Stomach (tissue), 9 donors: Measurements from ENCODE around the gene LGALS4. TPM values are rescaled to one million over a fixed set of nuclear protein-coding genes. Genes with fewer than 3 reads are reported as not detected.
A peak's percentile ranks its signal among the peaks of the same experiment; 100 is the strongest.

Experiments
- DNase-seq, 2 donors: peaks; one replicate each; pipeline versions ENCODE4 v3.0.0 to v3.0.0-alpha.2; 2013 to 2019
- H3K27ac ChIP-seq, 5 donors: fragments of 200-600 bp in 4 of 5; sonication (generic) in 4 of 5; one replicate each; pipeline ENCODE4 v1.5.1; 2013 to 2019; ENCODE audit warnings: mild to moderate bottlenecking in 1 of 5, moderate library complexity in 1 of 5
- H3K27me3 ChIP-seq, 3 donors: fragments of 200-600 bp; sonication (generic); one replicate each; pipeline ENCODE4 v1.5.1; 2017 to 2019; ENCODE audit warnings: mixed run types in 1 of 3
- H3K36me3 ChIP-seq, 4 donors: fragments of 200-600 bp; sonication (generic); 1 replicate in 3 of 4; 2 replicates in 1 of 4; pipeline ENCODE4 v1.5.1; 2016 to 2019
- H3K4me1 ChIP-seq, 4 donors: fragments of 200-600 bp; sonication (generic); one replicate each; pipeline ENCODE4 v1.5.1; 2016 to 2019
- H3K4me3 ChIP-seq, 4 donors: fragments of 200-600 bp; sonication (generic) in 3 of 4; one replicate each; pipeline ENCODE4 v1.5.1; 2016 to 2019; ENCODE audit warnings: mild to moderate bottlenecking in 1 of 4
- H3K9me3 ChIP-seq, 4 donors: fragments of 200-600 bp; sonication (generic); one replicate each; pipeline ENCODE4 v1.5.1; 2016 to 2019
- EP300 ChIP-seq: sonication (generic); formaldehyde crosslinking; IDR thresholded peaks from one replicate; pipeline ENCODE4 v1.6.1; 2017; ENCODE audit warnings: antibody characterized with exemption
- POLR2A ChIP-seq, 4 donors: fragments of 450-650 bp; IDR thresholded peaks; one replicate each; pipeline ENCODE4 v1.6.1; 2016; ENCODE audit warnings: antibody characterized with exemption in 4 of 4, control low read depth in 2 of 4, mild to moderate bottlenecking in 1 of 4, moderate library complexity in 1 of 4
- POLR2AphosphoS5 ChIP-seq, 3 donors: sonication (generic); formaldehyde crosslinking; IDR thresholded peaks; one replicate each; pipeline ENCODE4 v1.6.1; 2016; ENCODE audit warnings: antibody characterized with exemption in 3 of 3
- WGBS, 5 donors: extraction: QIAGEN DNeasy Blood & Tissue Kit in 3 of 5; methylation state at CpG; one replicate each; pipeline versions ENCODE4 v1.1.5 to v1.1.7; 2013 to 2018; 5-methylcytosine and 5-hydroxymethylcytosine counted together
- intact Hi-C: fragments of 100-400 bp; cut with DNase I; formaldehyde crosslinking; loops from one replicate; pipeline ENCODE4 v1.15.1; 2023; ENCODE audit warnings: low total_unique reads
- polyA plus RNA-seq, 3 donors: library from polyadenylated mRNA; stranded (reverse); fragments of 200-250 nt; gene quantifications; one replicate each; pipeline ENCODE4 v1.2.3, GENCODE V29; 2013
- total RNA-seq, 5 donors: library from RNA; depleted of rRNA; stranded (reverse); fragments of >200 nt; gene quantifications; one replicate each; pipeline versions ENCODE4 v1.1.0 to v1.2.3, GENCODE V29; 2014 to 2016
- TF ChIP-seq, protein P1 (sequence below), 7 experiments: fragments of 450-650 bp in 4 of 7; fragments of 200-600 bp in 3 of 7; sonication (generic) in 3 of 7; IDR thresholded peaks; one replicate each; pipeline ENCODE4 v1.5.1; 2016 to 2019; ENCODE audit warnings: antibody characterized with exemption in 7 of 7, control low read depth in 2 of 7, mild to moderate bottlenecking in 1 of 7
- donor health status: healthy with polysubstance abuse.
- donor health status: Bipolar disorder and iron deficiency.
- donor health status: healthy.

Gene LGALS4
- total and polyA plus RNA-seq, 8 donors: 23.5 to 1,765 (median 113) TPM

DNA sequence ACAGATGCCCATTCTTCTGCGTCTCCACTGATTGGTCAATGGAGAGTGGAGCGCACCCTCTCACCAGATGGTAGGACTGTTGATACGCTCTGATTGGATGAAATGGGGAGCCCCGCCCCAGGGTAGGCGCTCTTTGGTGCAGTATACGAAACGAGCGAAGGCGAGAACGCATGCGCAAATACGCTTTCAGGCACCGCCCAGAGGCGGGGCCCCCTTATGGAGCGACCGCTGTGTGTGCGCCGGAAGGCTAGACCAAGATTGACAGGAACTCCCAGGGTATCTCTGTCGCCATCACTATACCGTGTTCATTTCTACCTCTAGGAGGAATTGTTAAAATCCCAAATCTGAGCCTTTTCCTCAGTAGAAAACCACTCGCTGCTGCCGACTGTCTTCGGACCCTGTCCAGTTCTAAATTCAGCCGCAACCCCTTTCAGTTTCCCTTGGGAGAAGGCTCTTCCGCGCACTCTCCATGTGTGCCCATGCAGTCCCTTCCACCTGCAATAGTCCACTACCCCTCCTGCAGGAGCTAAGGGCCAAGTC is 37.8 kb upstream of the LGALS4 start:
- no peaks in the 10 kb centered on the region for H3K9me3 ChIP-seq
- intact Hi-C loops: no loop called here
- TF ChIP-seq POLR2A (IDR thresholded peaks at IDR 0.05) (peak in 2 of 4 donors; percentile 62 to 92), POLR2AphosphoS5 (IDR thresholded peaks at IDR 0.05) (peak; percentile 92 to 94 (median 92)), EP300 (no peak)
- TF ChIP-seq, protein P1, sequence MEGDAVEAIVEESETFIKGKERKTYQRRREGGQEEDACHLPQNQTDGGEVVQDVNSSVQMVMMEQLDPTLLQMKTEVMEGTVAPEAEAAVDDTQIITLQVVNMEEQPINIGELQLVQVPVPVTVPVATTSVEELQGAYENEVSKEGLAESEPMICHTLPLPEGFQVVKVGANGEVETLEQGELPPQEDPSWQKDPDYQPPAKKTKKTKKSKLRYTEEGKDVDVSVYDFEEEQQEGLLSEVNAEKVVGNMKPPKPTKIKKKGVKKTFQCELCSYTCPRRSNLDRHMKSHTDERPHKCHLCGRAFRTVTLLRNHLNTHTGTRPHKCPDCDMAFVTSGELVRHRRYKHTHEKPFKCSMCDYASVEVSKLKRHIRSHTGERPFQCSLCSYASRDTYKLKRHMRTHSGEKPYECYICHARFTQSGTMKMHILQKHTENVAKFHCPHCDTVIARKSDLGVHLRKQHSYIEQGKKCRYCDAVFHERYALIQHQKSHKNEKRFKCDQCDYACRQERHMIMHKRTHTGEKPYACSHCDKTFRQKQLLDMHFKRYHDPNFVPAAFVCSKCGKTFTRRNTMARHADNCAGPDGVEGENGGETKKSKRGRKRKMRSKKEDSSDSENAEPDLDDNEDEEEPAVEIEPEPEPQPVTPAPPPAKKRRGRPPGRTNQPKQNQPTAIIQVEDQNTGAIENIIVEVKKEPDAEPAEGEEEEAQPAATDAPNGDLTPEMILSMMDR (IDR thresholded peaks at IDR 0.05): peak in 2 of 7 experiments; percentile 22 to 47
- peaks cover 39 to 54% (median 53%) of the 10 kb centered on the region in 4 donors for H3K4me1 ChIP-seq
- 0 to 1% (median 0%) methylated on average over 16 to 26 of the region's 26 CpGs for WGBS, 5 donors
- H3K27me3 ChIP-seq: no peaks in the 10 kb centered on the region
- DNase-seq: peak in 1 of 2 donors; percentile 100
- peak overlapping the region; percentile 65 to 87 (median 76) for H3K4me3 ChIP-seq
- peak overlapping the region; percentile 95 to 100 (median 100) for H3K27ac ChIP-seq
- H3K36me3 ChIP-seq: peaks cover 22 to 29% (median 23%) of the 10 kb centered on the region in 4 donors

DNA sequence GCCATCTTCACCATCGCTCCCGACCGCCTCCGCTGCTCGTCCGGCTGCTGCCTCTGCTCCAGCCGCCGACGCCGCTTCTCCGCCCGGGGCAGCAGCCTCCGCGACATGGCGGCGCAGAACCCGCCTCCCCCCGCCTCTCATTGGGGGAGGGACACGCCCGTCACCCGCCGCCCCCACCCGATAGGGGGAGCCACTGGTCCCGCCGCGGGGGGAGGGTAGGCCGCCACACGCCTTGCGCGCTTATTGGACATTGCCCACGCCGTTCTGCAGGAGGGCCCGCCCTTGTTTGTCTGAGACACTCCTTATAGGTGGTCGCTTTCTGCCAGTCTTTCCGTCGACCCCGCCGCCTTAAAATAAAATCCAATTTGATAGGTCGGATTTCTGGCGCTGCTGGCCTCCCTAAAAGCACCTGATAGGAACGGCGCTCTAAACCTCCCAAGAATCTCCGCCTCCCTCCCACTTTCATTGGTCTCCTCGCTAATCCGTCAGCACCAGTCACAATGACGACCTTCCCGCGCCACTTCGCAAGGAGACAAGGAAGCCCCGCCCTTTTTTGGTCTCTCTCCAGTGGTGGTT is 37.2 kb upstream of the LGALS4 start, which contains the start of gene HNRNPL:
Gene HNRNPL, minus strand, starts transcription at position 127 of the 576 bp plus-strand sequence. Its CDS starts 20 bp downstream, at position 107.
- 0 to 1% (median 0%) methylated on average over 16 to 50 of the region's 50 CpGs for WGBS, 5 donors
- DNase-seq: peak in 1 of 2 donors; percentile 100

DNA sequence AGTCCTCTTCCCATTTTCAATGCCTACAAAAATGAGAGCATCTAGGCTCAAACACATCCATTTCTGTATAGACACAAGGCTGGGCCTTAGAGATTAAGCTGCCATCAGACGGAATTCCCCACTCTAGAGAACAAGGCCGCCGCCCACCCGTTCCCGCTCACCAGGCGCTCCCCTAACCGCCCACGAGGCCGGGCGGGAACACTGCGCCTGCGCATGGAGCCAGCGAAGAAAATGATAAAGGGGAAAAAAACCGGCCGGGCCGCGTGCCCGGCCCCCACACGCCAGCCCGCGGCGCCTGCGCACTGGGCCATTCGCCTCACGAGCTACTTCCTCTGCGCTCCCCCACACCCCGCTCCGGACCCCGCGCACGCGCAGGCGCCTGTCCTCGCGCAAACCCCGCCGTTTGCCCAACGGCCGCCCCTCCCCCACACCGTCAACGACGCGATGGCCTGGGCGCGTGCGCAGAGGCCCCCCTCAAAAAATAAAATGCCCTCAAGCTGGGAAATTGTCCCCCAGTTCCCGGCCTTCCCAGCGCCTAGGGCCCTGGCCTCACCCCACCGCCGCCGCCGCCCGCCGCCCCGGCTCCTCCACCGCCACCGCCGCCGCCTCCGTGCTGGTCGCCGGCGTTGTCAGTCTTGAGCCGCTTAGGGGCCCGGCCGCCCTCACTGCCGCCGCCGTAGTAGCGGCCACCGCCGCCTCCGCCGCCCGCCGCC is 36.6 kb upstream of the LGALS4 start:
- Histone ChIP-seq H3K4me3 (peak overlapping the region; percentile 72 to 99 (median 86)), H3K36me3 (peaks cover 34 to 41% (median 35%) of the 10 kb centered on the region in 4 donors), H3K4me1 (peaks cover 42 to 66% (median 60%) of the 10 kb centered on the region in 4 donors), H3K27ac (peak overlapping the region; percentile 98 to 100 (median 100)), H3K9me3 (no peaks in the 10 kb centered on the region), H3K27me3 (no peaks in the 10 kb centered on the region)
- intact Hi-C loops: no loop called here
- DNase-seq: peak; percentile 97 to 99
- 0 to 1% (median 0%) methylated on average over 47 to 76 of the region's 76 CpGs for WGBS, 5 donors
- TF ChIP-seq EP300 (no peak), POLR2AphosphoS5 (IDR thresholded peaks at IDR 0.05) (peak in 2 of 3 donors; percentile 54 to 75), POLR2A (IDR thresholded peaks at IDR 0.05) (no peak)
- TF ChIP-seq, protein P1 (IDR thresholded peaks at IDR 0.05): no peak

More for the DNA sequence above, 37.2 kb upstream of the LGALS4 start, which contains the start of gene HNRNPL:
- peaks cover 42 to 60% (median 57%) of the 10 kb centered on the region in 4 donors for H3K4me1 ChIP-seq
- H3K36me3 ChIP-seq: peaks cover 28 to 34% (median 29%) of the 10 kb centered on the region in 4 donors
- peak within 1 kb of the TSS; percentile 98 to 100 (median 100) for H3K27ac ChIP-seq
- TF ChIP-seq POLR2AphosphoS5 (IDR thresholded peaks at IDR 0.05) (peak; percentile 83 to 98 (median 97)), EP300 (no peak), POLR2A (IDR thresholded peaks at IDR 0.05) (peak in 2 of 4 donors; percentile 58 to 76)
- TF ChIP-seq, protein P1 (IDR thresholded peaks at IDR 0.05): peak in 5 of 7 experiments; percentile 9 to 64 (median 37)
- peak within 1 kb of the TSS; percentile 72 to 99 (median 86) for H3K4me3 ChIP-seq
- no peaks in the 10 kb centered on the region for H3K9me3 ChIP-seq
- intact Hi-C loops: no loop called here
- no peaks in the 10 kb centered on the region for H3K27me3 ChIP-seq
